Spleen (tissue), 11 donors: ENCODE results near the gene TNFSF15. TPM values are rescaled to one million over a fixed set of nuclear protein-coding genes. Genes with fewer than 3 reads are reported as not detected.

Source experiments
- DNase-seq: peaks from one replicate; pipeline ENCODE4 v3.0.0-alpha.2; 2020
- H3K27ac ChIP-seq, 8 donors: fragments of 200-600 bp; sonication (generic) in 7 of 8; 1 replicate in 4 of 8; 2 replicates in 4 of 8; pipeline versions ENCODE4 v1.5.0 to v1.8.0; 2016 to 2021; ENCODE audit warnings: inconsistent platforms in 4 of 8, mild to moderate bottlenecking in 4 of 8, moderate library complexity in 1 of 8
- H3K27me3 ChIP-seq, 7 donors: fragments of 200-600 bp; sonication (generic) in 6 of 7; replicated peaks in 1 of 7; 1 replicate in 4 of 7; 2 replicates in 3 of 7; pipeline versions ENCODE4 v1.5.0 to v1.8.0; 2016 to 2021; ENCODE audit warnings: inconsistent platforms in 3 of 7, mild to moderate bottlenecking in 1 of 7
- H3K36me3 ChIP-seq, 6 donors: fragments of 200-600 bp; sonication (generic) in 5 of 6; 1 replicate in 4 of 6; 2 replicates in 2 of 6; pipeline versions ENCODE4 v1.5.0 to v1.8.0; 2016 to 2021; ENCODE audit warnings: inconsistent platforms in 2 of 6
- H3K4me1 ChIP-seq, 6 donors: fragments of 200-600 bp; sonication (generic) in 5 of 6; 1 replicate in 3 of 6; 2 replicates in 3 of 6; pipeline versions ENCODE4 v1.5.0 to v1.8.0; 2016 to 2021; ENCODE audit warnings: inconsistent platforms in 3 of 6
- H3K4me3 ChIP-seq, 8 donors: fragments of 200-600 bp; sonication (generic) in 7 of 8; 1 replicate in 4 of 8; 2 replicates in 4 of 8; pipeline versions ENCODE4 v1.5.0 to v1.8.0; 2016 to 2021; ENCODE audit warnings: inconsistent platforms in 4 of 8, mild to moderate bottlenecking in 4 of 8, moderate library complexity in 2 of 8
- H3K9me3 ChIP-seq, 8 donors: fragments of 200-600 bp; sonication (generic) in 7 of 8; 1 replicate in 4 of 8; 2 replicates in 4 of 8; pipeline versions ENCODE4 v1.5.0 to v1.8.0; 2016 to 2021; ENCODE audit warnings: inconsistent platforms in 4 of 8
- CTCF ChIP-seq, 11 experiments: fragments of 200-600 bp in 7 of 11; fragments of 450-650 bp in 4 of 11; sonication (generic) in 4 of 11; IDR thresholded peaks in 8 of 11; conservative IDR thresholded peaks in 3 of 11; 1 replicate in 7 of 11; 2 replicates in 4 of 11; pipeline versions ENCODE4 v1.4.0 to v1.8.0; 2016 to 2021; ENCODE audit warnings: antibody characterized with exemption in 11 of 11, inconsistent platforms in 4 of 11, mild to moderate bottlenecking in 1 of 11
- POLR2A ChIP-seq, 3 donors: fragments of 450-650 bp; IDR thresholded peaks; one replicate each; pipeline ENCODE4 v1.5.1; 2017; ENCODE audit warnings: antibody characterized with exemption in 3 of 3, mild to moderate bottlenecking in 1 of 3
- POLR2AphosphoS5 ChIP-seq, 3 donors: sonication (generic); formaldehyde crosslinking; IDR thresholded peaks; one replicate each; pipeline ENCODE4 v1.5.1; 2017; ENCODE audit warnings: antibody characterized with exemption in 3 of 3
- WGBS, 5 donors: extraction: QIAGEN DNeasy Blood & Tissue Kit in 3 of 5; methylation state at CpG; one replicate each; pipeline versions ENCODE4 v1.1.5 to v1.1.7; 2013 to 2018; 5-methylcytosine and 5-hydroxymethylcytosine counted together
- intact Hi-C: fragments of 100-400 bp; cut with DNase I; formaldehyde crosslinking; loops from one replicate; pipeline ENCODE4 v1.15.0; 2023; ENCODE audit warnings: low total_unique reads
- polyA plus RNA-seq, 3 donors: library from polyadenylated mRNA; stranded (reverse); fragments of 200-250 nt; gene quantifications; one replicate each; pipeline ENCODE4 v1.2.1, GENCODE V29; 2013
- total RNA-seq, 7 donors: library from RNA; depleted of rRNA in 3 of 7; stranded (reverse); fragments of >200 nt in 3 of 7; fragmentation: NEBNext Ultra II Directional in 4 of 7; extraction: Animal tissue kit (Norgen Biotek cat#: 25700) in 4 of 7; gene quantifications; one replicate each; pipeline versions ENCODE4 v1.1.0 to v1.2.1, GENCODE V29; 2016 to 2021
- donor health status: healthy with polysubstance abuse.
- donor health status: DM: no; HTN: no; CAD: no; lungs with moderate emphysema.
- donor health status: DM: no; HTN: no; CAD: no.
- donor health status: Bipolar disorder and iron deficiency.
- donor health status: healthy.
- donor health status: DM: no; HTN: no; CAD: no.
- donor health status: DM: yes; HTN: yes; CAD: no.

TNFSF15 gene
- total and polyA plus RNA-seq, 10 donors, result 0.22 to 1.8 (median 0.60) TPM

- Histone ChIP-seq H3K36me3 (no peaks in the 10 kb centered on the region), H3K9me3 (no peaks in the 10 kb centered on the region), H3K4me3 (no peak overlapping the region), H3K27ac (peak overlapping the region in 1 of 8 donors; percentile 13), H3K27me3 (no peaks in the 10 kb centered on the region), H3K4me1 (peaks cover 0 to 25% (median 13%) of the 10 kb centered on the region in 6 donors)
- WGBS, 5 donors, result 62 to 76% (median 63%) methylated on average over 6 of the region's 6 CpGs
- no peak for TF ChIP-seq CTCF (IDR thresholded peaks at IDR 0.05 in 8 of 11, conservative IDR thresholded peaks at IDR 0.05 in 3 of 11)
- TF ChIP-seq POLR2AphosphoS5 (IDR thresholded peaks at IDR 0.05), result no peak
- TF ChIP-seq POLR2A (IDR thresholded peaks at IDR 0.05), result no peak
- DNase-seq, result no peak
- intact Hi-C loops, result no loop called here
These were observed 21.0 kb downstream of the TNFSF15 start for GRCh38 chr9:114784721-114785279.

- Histone ChIP-seq H3K4me1 (peaks cover 0 to 25% (median 14%) of the 10 kb centered on the region in 6 donors), H3K27me3 (peaks cover 0 to 7% (median 0%) of the 10 kb centered on the region in 7 donors), H3K36me3 (no peaks in the 10 kb centered on the region), H3K9me3 (no peaks in the 10 kb centered on the region), H3K27ac (no peak overlapping the region), H3K4me3 (no peak overlapping the region)
- no peak for DNase-seq
- TF ChIP-seq POLR2AphosphoS5 (IDR thresholded peaks at IDR 0.05) (no peak), POLR2A (IDR thresholded peaks at IDR 0.05) (no peak), CTCF (IDR thresholded peaks at IDR 0.05 in 8 of 11, conservative IDR thresholded peaks at IDR 0.05 in 3 of 11) (no peak)
- intact Hi-C loops, result no loop called here
These were observed 23.3 kb downstream of the TNFSF15 start for GRCh38 chr9:114782586-114782985.

GRCh38 chr9:114779352-114779845 is 26.4 kb downstream of the TNFSF15 start:
- DNase-seq, result no peak
- Histone ChIP-seq H3K36me3 (no peaks in the 10 kb centered on the region), H3K4me3 (no peak overlapping the region), H3K9me3 (no peaks in the 10 kb centered on the region), H3K27ac (peak overlapping the region in 4 of 8 donors; percentile 6 to 55 (median 35)), H3K4me1 (peaks cover 0 to 25% (median 0%) of the 10 kb centered on the region in 6 donors), H3K27me3 (peaks cover 0 to 8% (median 0%) of the 10 kb centered on the region in 7 donors)
- intact Hi-C loops, result no loop called here
- WGBS, 5 donors, result 61 to 81% (median 71%) methylated on average over 4 of the region's 4 CpGs
- no peak for TF ChIP-seq CTCF (IDR thresholded peaks at IDR 0.05 in 8 of 11, conservative IDR thresholded peaks at IDR 0.05 in 3 of 11)
- peak in 1 of 3 donors; percentile 36 for TF ChIP-seq POLR2AphosphoS5 (IDR thresholded peaks at IDR 0.05)

- intact Hi-C loops, result no loop called here
- H3K36me3 ChIP-seq, result no peaks in the 10 kb centered on the region
- WGBS, 5 donors, result 56 to 63% (median 62%) methylated on average over 6 of the region's 6 CpGs
- H3K27me3 ChIP-seq, result peaks cover 0 to 8% (median 0%) of the 10 kb centered on the region in 7 donors
- DNase-seq, result no peak
- no peaks in the 10 kb centered on the region for H3K9me3 ChIP-seq
- no peak overlapping the region for H3K27ac ChIP-seq
- no peak for TF ChIP-seq POLR2A (IDR thresholded peaks at IDR 0.05)
- TF ChIP-seq POLR2AphosphoS5 (IDR thresholded peaks at IDR 0.05), result no peak
- TF ChIP-seq CTCF (IDR thresholded peaks at IDR 0.05 in 8 of 11, conservative IDR thresholded peaks at IDR 0.05 in 3 of 11), result no peak
- H3K4me1 ChIP-seq, result peaks cover 0 to 23% (median 0%) of the 10 kb centered on the region in 6 donors
- no peak overlapping the region for H3K4me3 ChIP-seq
These were observed 27.8 kb downstream of the TNFSF15 start for GRCh38 chr9:114777821-114778609.
